ENCODE data around the gene COMMD4.
"Not testable (repeated sequence)": the region's sequence is repeated elsewhere in the genome, so short reads cannot be mapped to it uniquely, and the experiment has no call there.

COMMD4 gene

GRCh38 chr15:75307778-75308390, 28.0 kb upstream of the COMMD4 start:
- peaks cover 42% of the 10 kb centered on the region for H3K27me3 ChIP-seq
- peak; percentile 70 for DNase-seq
- no peaks in the 10 kb centered on the region for H3K9me3 ChIP-seq
- H3K4me1 ChIP-seq: peaks cover 3% of the 10 kb centered on the region; the same call in 1 of the 2 replicates
- H3K4me3 ChIP-seq (ENCODE audit: low read depth, low read length): no peak overlapping the region
- TF ChIP-seq CTCF (IDR thresholded peaks at IDR 0.05; ENCODE audit: low read depth, low read length): peak; percentile 68
- no peaks in the 10 kb centered on the region for H3K36me3 ChIP-seq

GRCh38 chr15:75309711-75310110, 26.2 kb upstream of the COMMD4 start:
- TF ChIP-seq CTCF (IDR thresholded peaks at IDR 0.05; ENCODE audit: low read depth, low read length): no peak
- no peak overlapping the region for H3K4me3 ChIP-seq (ENCODE audit: low read depth, low read length)
- H3K4me1 ChIP-seq: peaks cover 3% of the 10 kb centered on the region; the same call in 1 of the 2 replicates
- H3K36me3 ChIP-seq: no peaks in the 10 kb centered on the region
- H3K9me3 ChIP-seq: no peaks in the 10 kb centered on the region
- H3K27me3 ChIP-seq: peaks cover 29% of the 10 kb centered on the region
- no peak for DNase-seq

GRCh38 chr15:75312548-75312947, 23.3 kb upstream of the COMMD4 start:
- H3K4me3 ChIP-seq (ENCODE audit: low read depth, low read length); DNase-seq; H3K36me3 ChIP-seq; H3K9me3 ChIP-seq; H3K27me3 ChIP-seq; H3K4me1 ChIP-seq: not testable (repeated sequence)

GRCh38 chr15:75313116-75313845, 22.6 kb upstream of the COMMD4 start:
- H3K4me3 ChIP-seq (ENCODE audit: low read depth, low read length): no peak overlapping the region
- H3K27me3 ChIP-seq: peaks cover under 1% of the 10 kb centered on the region
- H3K36me3 ChIP-seq: no peaks in the 10 kb centered on the region
- no peaks in the 10 kb centered on the region for H3K4me1 ChIP-seq
- no peak for DNase-seq
- no peak for TF ChIP-seq CTCF (IDR thresholded peaks at IDR 0.05; ENCODE audit: low read depth, low read length)
- H3K9me3 ChIP-seq: no peaks in the 10 kb centered on the region

GRCh38 chr15:75314552-75315290, 21.1 kb upstream of the COMMD4 start:
- no peak for TF ChIP-seq CTCF (IDR thresholded peaks at IDR 0.05; ENCODE audit: low read depth, low read length)
- Histone ChIP-seq H3K9me3 (no peaks in the 10 kb centered on the region), H3K36me3 (no peaks in the 10 kb centered on the region), H3K4me1 (no peaks in the 10 kb centered on the region), H3K27me3 (no peaks in the 10 kb centered on the region; the same call in 1 of the 2 replicates), H3K4me3 (ENCODE audit: low read depth, low read length) (no peak overlapping the region)
- DNase-seq: no peak

- not testable (repeated sequence) for DNase-seq; H3K4me1 ChIP-seq; H3K4me3 ChIP-seq (ENCODE audit: low read depth, low read length); H3K27me3 ChIP-seq; H3K36me3 ChIP-seq; H3K9me3 ChIP-seq
Observed at GRCh38 chr15:75319231-75319897, 16.5 kb upstream of the COMMD4 start.
